TTC549 (cell line): Measurements from ENCODE around the gene ACOX3.

Experiments used
- FAIRE-seq: peaks from 2 replicates; lab custom pipeline; 2012; peaks lifted over from hg19 to GRCh38; lab: Jason Lieb, UNC

Gene ACOX3

DNA sequence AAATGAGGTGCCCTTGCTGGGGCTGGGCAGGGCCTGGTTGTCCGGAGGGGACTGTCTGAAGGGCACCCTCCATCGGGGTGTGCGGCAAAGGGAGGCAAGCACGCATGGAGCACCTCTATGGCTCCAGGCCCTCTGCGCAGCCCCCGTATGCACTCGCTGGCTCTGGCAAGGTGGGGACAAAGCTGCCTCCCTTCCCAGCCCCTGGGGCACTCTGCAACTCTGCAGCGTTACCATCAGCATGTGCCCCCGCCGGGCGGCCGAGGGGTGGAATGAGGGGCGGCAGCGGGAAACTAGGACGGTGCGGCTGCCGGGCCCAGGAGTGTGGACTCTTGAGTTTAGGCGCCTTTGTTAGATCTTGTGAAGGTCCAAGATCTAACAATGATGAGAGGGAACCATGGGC lies 26.5 kb upstream of the ACOX3 start:
- FAIRE-seq = no peak

DNA sequence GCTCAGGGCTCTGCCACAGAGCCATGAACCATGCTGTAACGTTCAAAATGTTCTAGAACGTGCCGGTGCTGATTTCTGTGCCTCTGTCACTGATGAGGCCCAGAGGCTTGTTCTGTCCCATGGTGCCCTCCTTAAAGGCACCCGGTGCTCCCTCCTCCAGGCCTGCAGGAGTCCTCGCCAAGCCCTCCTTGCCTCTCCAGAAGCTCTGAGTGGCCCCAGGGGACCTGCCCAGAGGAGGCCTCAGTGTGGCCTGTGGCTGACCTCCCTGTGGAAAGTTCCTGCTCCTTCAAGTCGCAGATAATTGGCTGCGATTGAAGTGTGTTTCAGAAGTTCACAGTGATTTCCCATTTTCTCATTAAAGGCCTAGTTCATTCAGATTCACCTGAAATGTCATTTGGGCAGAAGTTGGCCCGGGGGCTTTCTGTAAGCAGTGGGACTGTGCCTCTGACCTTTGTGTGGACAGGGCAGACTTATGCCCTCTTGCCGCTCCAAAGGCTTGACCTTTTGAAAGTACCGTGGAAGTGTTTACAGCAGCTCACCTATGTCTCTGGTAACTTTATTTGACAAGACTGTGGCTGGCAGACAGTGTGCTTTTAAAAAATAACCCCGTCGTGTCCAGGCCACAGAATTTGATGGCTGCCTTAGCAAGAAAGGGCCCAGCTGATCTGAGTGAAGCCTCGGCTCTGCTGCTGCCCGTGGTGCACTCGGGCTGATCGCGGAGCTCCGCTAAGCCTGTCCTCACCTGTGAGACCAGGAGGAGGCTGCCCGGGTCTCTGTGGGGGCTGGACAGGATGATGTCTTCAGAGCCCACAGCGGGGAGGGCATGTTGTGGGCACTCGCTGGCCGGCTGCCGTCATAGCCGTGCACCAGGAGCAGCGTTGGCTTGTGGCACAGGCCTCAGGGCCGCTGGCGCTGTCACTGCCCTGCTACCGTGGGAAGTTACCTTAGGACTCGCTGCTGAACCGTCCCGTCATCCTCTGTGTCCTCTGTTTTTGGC lies 25.4 kb upstream of the ACOX3 start:
- no peak for FAIRE-seq

DNA sequence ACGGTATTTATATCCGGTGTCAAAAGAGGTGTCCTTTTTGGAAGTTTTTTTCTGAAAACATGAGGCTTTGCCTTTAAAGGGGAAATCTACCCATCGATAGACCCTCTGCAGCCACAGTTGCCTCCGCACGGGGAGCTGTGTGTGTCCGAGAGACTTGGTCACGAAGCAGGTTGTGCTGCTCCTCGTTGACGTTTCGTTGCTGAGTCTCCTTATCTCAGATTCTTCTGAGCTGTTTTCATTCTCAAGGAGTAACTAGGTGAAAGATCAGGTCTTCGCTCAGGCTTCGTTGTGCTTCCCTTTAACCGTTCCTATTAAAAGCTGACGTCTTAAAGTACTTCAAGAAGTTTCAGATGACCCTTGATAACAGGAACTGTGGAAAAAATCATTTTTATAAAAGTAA lies 23.9 kb upstream of the ACOX3 start:
- no peak for FAIRE-seq

DNA sequence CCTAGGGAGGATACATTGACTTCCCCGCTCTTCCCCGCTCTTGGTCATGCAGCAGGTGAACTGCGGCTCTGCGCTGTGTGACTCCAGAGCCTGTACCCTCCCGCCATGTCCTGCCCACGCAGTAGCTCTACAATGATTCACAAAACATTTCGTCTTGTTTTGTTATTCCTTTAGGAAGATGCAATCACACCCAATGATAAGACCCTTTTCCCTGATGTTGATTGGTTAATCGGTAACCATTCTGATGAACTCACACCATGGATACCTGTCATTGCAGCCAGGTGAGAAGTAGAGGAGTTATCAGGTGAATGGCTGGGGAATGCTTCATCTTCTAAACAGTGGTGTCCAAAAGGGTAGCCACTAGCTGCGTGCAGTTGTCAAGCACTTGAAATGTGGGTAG lies 23.3 kb upstream of the ACOX3 start:
- FAIRE-seq = no peak

DNA sequence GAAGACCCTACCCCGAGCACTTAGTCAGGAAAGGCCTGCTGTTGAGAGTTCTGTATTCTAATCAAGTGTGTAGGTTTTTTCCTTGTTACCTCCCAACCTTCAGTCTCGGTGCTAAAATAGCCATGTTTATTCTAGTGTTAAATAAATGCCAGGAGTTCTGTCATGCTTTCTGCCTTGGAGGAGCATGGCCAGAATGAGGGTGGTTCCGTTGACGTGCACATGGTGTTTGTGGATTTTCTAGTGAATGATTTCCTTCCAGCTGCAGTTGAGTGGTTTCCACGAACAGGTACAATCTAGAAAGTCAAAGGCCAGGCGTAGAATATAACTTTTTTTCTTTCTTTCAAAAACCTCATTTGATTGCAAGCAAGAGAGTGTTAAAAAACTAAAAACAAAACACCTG lies 21.1 kb upstream of the ACOX3 start:
- FAIRE-seq = no peak

DNA sequence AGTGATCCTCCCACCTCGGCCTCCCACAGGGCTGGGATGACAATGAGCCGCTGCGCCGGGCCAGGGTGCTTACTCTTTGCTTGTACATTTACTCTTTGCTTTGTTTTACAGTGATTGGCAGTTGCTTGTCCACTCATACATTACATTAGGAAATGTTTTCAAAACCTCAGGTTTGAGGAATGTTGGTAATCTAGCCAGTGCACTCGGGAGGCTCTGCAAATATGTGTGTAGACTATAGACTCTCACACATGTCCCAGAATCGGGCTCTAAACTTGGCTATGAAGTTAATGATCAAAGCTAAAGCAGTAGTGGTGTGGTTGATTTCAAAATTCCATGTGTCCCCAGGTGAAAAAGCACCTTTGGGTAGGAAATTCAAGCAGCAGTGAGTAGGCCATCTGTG lies 20.6 kb upstream of the ACOX3 start:
- FAIRE-seq = no peak

DNA sequence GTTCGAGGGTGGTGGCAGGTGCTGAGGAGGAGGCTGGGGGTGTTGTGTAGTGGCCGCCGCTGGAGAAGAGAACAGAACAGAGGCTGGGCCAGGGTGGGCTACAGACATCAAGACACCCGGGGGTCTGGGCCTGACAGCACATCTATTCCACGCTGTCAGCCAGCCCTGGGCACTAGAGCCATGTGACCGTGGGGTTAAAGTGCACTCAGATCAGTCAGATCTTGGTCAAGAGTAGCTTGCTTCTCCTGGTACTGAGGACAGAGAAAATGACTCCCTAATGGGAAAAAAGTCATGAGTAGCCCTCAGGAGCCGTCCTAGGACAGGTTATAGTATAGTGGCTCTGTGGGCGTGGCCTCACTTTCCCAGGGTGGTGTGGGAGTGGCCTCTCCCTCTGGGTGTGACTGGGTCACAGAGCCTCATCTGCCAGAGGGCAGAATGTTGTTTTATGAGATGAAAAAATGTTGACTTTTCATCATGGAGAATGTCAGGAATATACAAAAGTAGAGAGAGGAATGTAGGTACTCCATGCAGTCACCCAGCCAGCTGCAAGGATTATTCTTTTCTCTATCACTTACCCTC lies 19.4 kb upstream of the ACOX3 start:
- FAIRE-seq = no peak

DNA sequence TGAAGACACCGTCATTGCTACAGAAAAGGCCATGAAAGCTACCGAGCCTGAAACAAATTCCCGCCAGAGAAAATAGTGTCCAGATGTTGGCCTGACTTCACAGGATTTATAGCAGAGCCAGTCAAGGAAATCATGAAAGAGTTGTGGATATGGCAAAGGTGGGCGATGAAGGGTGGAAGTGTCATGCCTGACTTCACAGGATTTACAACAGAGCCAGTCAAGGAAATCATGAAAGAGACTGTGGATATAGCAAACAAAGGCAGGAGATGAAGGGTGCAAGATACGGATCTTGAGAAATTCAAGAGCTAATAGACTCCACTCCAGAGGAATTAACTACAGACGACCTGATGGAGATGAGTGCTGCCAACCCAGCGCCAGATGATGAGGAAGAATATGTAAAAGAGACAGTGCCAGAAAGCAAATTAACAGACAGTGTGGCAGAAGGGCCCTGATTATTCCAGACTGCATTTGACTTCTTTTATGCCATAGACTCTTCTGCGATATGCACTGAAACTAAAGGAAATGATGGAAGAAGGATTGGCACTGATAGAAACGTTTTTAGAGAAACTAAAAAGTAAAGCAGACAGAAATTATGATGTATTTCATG lies 17.2 kb upstream of the ACOX3 start:
- FAIRE-seq = no peak

DNA sequence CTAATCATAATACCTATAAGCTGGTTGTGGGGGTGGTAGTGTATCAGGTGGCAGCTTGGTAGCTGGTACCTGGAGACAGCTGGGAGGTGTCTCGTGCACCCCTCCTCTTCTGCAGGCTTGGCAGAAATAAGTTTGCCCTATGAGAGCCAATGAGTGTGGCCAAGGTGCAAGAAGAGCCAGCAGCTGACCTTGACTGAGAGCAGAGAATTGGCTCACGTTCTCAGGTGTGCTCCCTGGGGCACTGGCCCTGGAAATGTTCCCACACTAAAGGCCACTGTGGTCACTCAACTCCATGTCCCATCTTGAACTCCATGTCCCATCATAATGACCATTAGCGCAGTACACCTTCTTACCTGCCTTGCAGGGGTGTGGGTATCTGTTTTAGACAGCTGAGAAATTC lies 13.4 kb upstream of the ACOX3 start:
- no peak for FAIRE-seq

DNA sequence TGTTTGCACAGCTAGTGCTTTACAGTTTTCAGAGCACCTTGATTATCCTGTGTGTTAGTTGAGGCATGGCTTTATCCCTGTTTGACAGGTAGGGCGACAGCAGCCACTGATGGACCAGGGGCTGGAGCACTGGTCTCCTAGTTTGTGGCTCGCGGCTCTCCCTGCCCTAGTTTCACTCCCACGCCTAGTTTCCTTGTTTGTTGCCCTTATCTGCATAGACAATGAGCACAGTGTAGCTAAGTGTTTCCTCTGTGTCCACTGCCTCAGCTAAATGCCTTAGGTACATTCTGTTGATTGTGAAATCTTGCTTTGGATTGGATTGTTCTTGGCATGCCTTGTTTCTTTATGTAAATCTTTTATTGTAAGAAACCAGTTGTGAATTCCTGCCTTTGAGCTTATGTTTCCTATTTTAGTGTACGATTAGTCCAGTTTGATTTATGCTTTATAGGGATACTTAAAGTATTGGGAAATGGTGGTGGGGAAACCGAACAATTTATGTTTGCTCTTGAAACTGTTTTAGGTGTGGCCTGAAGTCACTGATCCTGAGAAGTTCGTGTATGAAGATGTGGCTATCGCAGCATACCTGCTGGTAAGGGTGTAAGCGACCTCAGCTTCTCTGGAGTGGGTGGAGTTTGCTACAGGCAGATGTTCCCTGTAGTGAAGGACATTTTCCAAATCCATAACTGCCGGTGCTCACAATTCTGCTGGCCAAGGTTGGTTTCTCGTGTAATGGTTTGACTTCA lies 11.1 kb upstream of the ACOX3 start:
- no peak for FAIRE-seq

DNA sequence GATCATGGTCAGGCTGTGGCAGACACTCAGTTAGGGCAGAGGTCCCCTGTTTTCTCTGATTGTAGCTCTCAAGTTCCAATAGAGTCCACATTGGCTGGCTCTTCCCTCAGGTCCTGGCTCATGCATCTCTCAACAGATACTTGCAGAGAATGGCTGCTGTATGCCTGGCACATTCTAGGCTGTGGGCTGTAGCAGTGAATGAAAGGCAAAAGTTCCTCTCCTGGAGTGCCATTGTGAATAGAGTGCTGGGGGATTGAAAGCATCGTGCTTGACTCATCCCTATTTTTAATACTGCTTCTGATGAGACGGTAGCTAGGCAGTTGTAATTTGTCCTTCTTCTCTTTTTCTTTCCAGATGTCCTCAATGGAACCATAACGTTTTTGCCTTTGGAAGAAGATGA lies 5.6 kb upstream of the ACOX3 start:
- no peak for FAIRE-seq

DNA sequence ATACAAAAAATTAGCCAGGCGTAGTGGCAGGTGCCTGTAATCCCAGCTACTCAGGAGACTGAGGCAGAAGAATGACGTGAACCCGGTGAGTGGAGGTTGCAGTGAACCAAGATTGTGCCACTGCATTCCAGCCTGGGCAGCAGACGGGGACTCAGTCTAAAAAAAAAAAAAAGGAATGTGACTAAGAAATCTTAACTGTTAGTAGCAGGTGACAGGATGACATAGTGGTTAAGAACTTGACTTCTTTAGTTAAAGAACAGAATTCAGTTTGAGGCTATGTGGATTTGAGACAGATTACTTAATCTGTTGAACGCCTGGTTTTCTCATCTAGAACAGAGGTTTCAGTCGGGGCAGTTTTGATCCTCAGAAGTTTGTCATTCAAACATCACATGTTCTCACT lies 3.3 kb upstream of the ACOX3 start:
- no peak for FAIRE-seq

DNA sequence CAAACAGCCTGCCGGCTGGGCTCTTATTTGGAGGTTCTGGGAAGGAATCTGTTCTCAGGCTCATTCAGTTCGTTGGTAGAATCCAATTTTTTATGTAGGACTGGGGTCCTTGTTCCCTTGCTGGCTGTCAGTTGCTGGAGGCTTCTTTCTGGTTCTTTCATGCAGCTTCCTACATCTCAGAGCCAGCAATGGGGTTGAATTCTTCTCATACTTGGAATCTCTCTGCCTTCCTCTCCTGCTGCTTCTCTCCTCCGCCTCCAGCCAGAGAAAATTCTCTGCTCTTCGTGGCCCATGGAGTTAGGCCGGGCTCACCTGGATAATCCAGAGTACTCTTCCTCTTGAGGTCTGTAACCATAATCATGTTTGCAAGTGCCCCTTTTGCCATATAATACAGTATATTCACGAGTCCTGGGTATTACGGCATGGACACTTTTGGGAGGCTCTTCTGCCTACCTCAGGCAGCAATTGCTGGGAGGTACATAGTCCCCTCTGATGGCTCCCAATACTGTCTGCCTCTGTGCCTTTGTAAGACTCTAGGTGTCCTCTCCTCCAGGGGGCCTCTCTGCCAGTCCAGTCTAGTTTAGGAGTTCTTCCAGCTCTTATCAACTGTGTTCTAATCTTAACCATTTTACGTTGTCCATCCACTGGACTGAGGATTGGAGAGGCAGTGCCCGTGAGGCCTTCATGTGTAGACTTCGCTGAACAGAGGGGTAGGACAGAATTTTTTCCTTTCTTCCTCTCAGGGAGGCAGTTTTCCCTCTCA lies 2.3 kb upstream of the ACOX3 start:
- no peak for FAIRE-seq

DNA sequence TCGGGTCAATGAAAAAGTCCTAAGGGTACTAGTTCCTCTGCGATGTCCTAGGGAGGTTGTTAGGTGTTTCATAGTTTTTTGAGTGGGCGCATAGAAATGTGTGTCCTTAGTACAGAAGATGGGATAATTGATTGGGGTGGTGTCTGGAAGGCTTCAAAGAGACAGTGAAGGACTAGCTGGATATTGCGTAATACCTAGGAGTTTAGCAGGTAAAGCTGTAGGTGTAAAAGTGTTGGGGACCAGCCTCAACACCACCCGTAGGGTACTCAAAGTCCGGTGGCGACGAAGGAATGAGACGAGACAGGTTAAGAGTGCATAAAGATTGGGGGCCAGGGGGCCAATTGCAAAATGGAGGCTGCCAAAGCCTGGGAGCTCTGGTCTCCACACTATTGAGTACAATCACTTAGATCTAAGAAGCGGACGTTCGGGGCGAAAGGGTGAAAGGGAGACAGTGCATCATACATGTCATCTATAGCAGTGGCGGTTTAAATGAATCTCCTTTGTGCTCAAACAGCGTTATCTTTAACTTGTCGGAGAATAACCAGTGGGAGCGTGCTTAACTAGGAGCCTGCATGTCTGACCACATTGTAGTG lies 1.1 kb upstream of the ACOX3 start:
- no peak for FAIRE-seq

DNA sequence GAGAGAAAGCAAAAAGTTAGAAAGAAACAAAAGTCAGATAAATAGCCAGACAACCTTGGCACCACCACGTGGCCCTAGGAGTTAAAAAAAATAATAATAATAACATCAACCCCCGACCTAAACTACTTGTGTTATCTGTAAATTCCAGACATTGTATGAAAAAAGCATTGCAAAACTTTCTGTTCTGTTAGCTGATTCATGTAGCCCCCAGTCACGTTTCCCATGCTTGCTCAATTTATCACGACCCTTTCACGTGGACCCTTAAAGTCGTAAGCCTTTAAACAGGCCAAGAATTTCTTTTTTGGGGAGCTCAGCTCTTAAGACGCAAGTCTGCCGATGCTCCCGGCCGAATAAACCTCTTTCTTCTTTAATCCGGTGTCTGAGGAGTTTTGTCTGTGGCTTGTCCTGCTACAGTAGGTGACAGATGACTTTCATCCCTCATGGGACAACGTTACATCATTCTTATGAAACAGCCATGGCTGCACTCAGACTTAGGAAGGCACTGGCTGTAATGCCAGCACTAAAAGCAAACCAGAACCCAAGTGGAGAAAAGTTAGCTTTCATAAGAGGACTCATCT lies 520 bp downstream of the ACOX3 start:
- FAIRE-seq = no peak

DNA sequence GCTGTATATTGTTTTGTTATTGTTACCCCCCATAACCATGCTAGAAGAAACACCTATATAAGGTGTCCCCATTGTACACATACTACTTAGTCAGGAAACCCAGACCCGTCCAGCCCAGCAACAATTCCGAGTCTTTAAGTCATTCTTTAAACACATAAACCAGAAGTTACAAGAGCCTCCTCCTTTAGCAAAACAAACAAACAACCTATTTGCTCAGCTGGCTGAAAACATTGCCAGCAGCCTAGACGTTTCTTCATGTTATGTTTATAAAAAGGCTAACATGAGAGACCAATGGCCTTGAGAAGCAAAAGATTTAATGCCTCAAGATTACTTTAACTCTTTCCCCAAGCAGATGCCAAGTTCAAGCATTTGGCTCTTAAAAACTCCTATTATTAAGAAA lies 1.4 kb downstream of the ACOX3 start:
- peak; percentile 7 for FAIRE-seq

DNA sequence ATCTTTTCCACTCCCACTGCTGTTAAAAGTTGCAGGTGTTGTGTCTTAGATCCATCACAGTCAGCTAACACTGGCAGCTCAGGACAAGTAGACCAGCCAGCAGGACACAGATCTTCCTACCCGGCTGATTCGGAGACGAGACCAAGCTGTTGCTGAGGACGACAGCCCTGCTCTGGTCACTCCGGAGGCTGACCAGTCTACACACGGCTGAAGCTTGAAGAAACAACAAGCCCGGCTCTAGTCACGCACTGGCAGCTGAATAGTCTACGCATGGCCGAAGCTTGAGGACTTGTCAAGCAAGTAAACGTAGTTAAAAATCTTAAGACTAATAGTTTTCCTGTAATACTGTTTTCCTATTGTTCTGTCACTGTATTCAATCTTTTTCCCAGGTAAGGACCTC lies 1.8 kb downstream of the ACOX3 start:
- no peak for FAIRE-seq

DNA sequence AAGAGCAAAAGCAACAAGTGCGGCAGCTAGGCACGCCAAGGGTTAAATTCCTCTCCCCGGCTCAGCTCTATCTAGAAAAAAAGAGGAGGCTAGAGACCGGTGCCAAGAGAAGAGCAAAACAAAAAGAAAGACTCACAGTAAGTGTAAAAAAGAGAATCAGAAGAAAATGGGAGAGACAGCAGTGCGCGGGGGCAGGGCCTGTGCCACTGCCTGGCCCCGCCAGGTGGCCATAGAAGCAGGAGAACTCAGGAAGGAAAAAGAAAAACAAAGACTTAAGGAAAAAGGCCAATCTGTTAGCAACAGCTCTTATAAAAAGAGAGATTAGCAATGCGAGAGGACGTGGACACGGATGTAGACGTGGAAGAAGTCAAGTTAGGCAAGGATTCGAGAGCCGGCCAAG lies 3.2 kb downstream of the ACOX3 start:
- FAIRE-seq = no peak

DNA sequence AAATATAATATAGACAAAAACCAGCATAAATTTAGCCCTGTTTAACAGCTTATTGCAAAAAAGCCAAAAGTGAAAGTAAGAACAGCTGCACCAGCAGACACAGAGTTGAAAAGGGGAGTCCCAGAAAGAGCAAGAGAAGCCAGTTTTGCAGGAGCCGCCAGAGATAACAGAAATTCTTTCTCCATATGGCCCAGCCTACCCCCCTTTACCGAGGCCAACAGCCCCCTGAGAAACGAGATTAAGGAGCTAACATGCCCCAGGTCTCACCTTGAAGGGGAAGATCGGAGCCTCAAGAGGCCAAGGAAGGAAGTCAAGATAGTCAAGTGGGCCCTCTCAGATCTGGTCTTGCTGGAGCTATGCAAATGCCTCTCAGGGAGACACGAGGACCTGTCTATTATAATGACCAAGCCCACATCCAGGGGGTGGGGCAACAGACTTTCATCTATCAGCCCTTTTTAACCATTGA lies 4.8 kb downstream of the ACOX3 start:
- no peak for FAIRE-seq

DNA sequence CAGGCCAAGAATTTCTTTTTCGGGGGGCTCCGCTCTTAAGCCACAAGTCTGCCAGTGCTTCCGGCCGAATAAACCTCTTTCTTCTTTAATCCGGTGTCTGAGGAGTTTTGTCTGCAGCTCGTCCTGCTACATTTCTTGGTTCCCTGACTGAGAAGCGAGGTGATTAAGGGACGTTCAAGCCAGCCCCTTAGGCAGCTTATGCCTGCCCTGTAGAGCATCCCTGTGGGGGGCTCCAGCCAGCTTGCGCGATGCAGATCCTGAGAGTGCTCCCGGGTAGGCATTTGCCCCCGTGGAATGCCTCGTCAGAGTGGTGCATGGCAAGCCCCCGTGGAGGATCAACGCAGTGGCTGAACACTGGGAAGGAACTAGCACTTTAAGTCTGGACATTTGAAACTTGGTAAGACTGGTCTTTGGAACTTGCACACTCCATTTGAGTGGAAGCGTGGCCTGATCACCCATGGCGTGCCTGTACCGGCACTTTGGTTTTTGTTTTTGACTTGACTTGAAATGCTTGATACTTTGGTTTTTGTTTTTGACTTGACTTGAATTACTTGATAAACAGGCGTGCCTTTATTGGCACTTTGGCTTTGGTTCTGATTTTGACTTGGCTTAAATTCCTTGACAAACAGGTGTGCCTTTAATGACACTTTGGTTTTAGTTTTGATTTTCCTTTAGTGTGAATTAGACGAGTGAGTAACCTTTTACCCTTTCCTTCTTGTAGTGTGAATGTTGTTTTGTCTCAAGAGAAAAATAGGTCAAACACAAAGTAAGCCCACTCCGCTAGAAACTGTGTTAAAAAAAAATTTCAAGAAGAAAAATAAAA lies 6.1 kb downstream of the ACOX3 start:
- FAIRE-seq = no peak
